Fibroblast of villous mesenchyme (primary cell): ENCODE measurements around the gene IFNAR2. TPM values are rescaled to one million over a fixed set of nuclear protein-coding genes. Genes with fewer than 3 reads are reported as not detected.

Source experiments
- DNase-seq: peaks from one replicate; pipeline ENCODE4 v3.0.0-alpha.2; 2010; ENCODE audit warnings: low read depth
- H3K4me3 ChIP-seq: 2 replicates; pipeline ENCODE4 v1.5.1; 2011; ENCODE audit warnings: low read depth, mild to moderate bottlenecking, low read length
- CTCF ChIP-seq: IDR thresholded peaks from 2 replicates; pipeline ENCODE4 v1.5.1; 2012; ENCODE audit warnings: low read depth, mild to moderate bottlenecking, low read length; ENCODE audit not compliant: insufficient read depth
- total RNA-seq: library from RNA; depleted of rRNA; stranded (reverse); fragments of >200 nt; gene quantifications from 2 replicates; pipeline ENCODE4 v1.2.3, GENCODE V29; 2012

IFNAR2 gene
- total RNA-seq, 1 donor = 5.2 TPM

- no peak for TF ChIP-seq CTCF
- H3K4me3 ChIP-seq = no peak overlapping the region
- no peak for DNase-seq
These were observed 41.2 kb downstream of the IFNAR2 start for GRCh38 chr21:33270986-33271385.

- DNase-seq = no peak
These were observed 43.3 kb downstream of the IFNAR2 start for GRCh38 chr21:33273044-33273443.

GRCh38 chr21:33278721-33279120, 49.0 kb downstream of the IFNAR2 start:
- TF ChIP-seq CTCF = no peak
- DNase-seq = no peak
- no peak overlapping the region for H3K4me3 ChIP-seq

More at GRCh38 chr21:33273044-33273443, 43.3 kb downstream of the IFNAR2 start:
- no peak for TF ChIP-seq CTCF
- no peak overlapping the region for H3K4me3 ChIP-seq

GRCh38 chr21:33279330-33279820, 49.6 kb downstream of the IFNAR2 start:
- H3K4me3 ChIP-seq = no peak overlapping the region
- DNase-seq = no peak
- TF ChIP-seq CTCF = no peak

Other genes with a start within 250 kb of the IFNAR2 start
- not detected in 2 replicates for gene OLIG2, start 204.0 kb upstream of the IFNAR2 start, total RNA-seq
- gene OLIG1, start 159.8 kb upstream of the IFNAR2 start, total RNA-seq = not detected in 2 replicates
- 34.5 and 60.9 TPM in 2 replicates for gene IL10RB, start 36.4 kb downstream of the IFNAR2 start, total RNA-seq
- 12.9 and 19.0 TPM in 2 replicates for gene IFNAR1, start 95.0 kb downstream of the IFNAR2 start, total RNA-seq
- 52.5 and 69.1 TPM in 2 replicates for gene IFNGR2, start 173.5 kb downstream of the IFNAR2 start, total RNA-seq